BLaER1 treated with 17β-estradiol and CSF1 and Interleukin-3, amounts not matched to agents 10 nM and 100 nM (cell line): ENCODE results near the gene UPK3B.
"Not testable (repeated sequence)": the region's sequence is repeated elsewhere in the genome, so short reads cannot be mapped to it uniquely, and the experiment has no call there.

Source experiments
- H3K27ac ChIP-seq, 11 experiments: shearing (Covaris generic); formaldehyde crosslinking; 2 replicates each; pipeline ENCODE4 v1.8.1; 2022
- H3K27me3 ChIP-seq, 11 experiments: shearing (Covaris generic); formaldehyde crosslinking; 2 replicates each; pipeline ENCODE4 v1.8.1; 2022
- H3K36me3 ChIP-seq, 11 experiments: shearing (Covaris generic); formaldehyde crosslinking; 2 replicates each; pipeline ENCODE4 v1.8.1; 2022
- H3K4me1 ChIP-seq, 10 experiments: shearing (Covaris generic); formaldehyde crosslinking; 2 replicates each; pipeline ENCODE4 v1.8.1; 2022
- H3K4me2 ChIP-seq, 11 experiments: shearing (Covaris generic); formaldehyde crosslinking; 2 replicates each; pipeline ENCODE4 v1.8.1; 2022
- H3K4me3 ChIP-seq, 10 experiments: shearing (Covaris generic); formaldehyde crosslinking; 2 replicates each; pipeline ENCODE4 v1.8.1; 2022
- H3K9ac ChIP-seq, 11 experiments: shearing (Covaris generic); formaldehyde crosslinking; 2 replicates each; pipeline ENCODE4 v1.8.1; 2022
- H3K9me3 ChIP-seq, 11 experiments: shearing (Covaris generic); formaldehyde crosslinking; replicated peaks in 1 of 11; 2 replicates each; pipeline ENCODE4 v1.8.1; 2022
- H4K20me1 ChIP-seq, 11 experiments: shearing (Covaris generic); formaldehyde crosslinking; 2 replicates each; pipeline ENCODE4 v1.8.1; 2022
- Cebpa-rat ChIP-seq, 11 experiments: shearing (Covaris generic); IDR thresholded peaks; 2 replicates each; pipeline ENCODE4 v1.8.1; 2022

Gene UPK3B

GRCh38 chr7:76509931-76510877, at the start of gene UPK3B:
Gene UPK3B, plus strand, starts transcription at chr7:76510552. Its CDS starts 101 bp downstream, at chr7:76510653.
- Histone ChIP-seq H3K27me3 (no peaks in the 10 kb centered on the region), H3K9ac (peak within 1 kb of the TSS in 2 of 11 experiments; percentile 7 to 11; a peak in 1 of 22 replicates), H4K20me1 (peaks cover 0 to 10% (median 0%) of the 10 kb centered on the region in 11 experiments; a peak in 1 of 22 replicates), H3K4me3 (no peak within 1 kb of the TSS), H3K9me3 (peaks cover 0 to 19% (median 0%) of the 10 kb centered on the region in 11 experiments; a peak in 6 of 22 replicates), H3K4me1 (peaks cover 18 to 37% (median 29%) of the 10 kb centered on the region in 10 experiments), H3K27ac (peak within 1 kb of the TSS in 2 of 11 experiments; percentile 9 to 14; a peak in 2 of 22 replicates), H3K36me3 (peaks cover 9 to 27% (median 24%) of the 10 kb centered on the region in 11 experiments; a peak in 21 of 22 replicates), H3K4me2 (peak within 1 kb of the TSS in 7 of 11 experiments; percentile 12 to 35 (median 28); a peak in 13 of 22 replicates)
- TF ChIP-seq Cebpa-rat (IDR thresholded peaks at IDR 0.05): no peak

- H3K4me3 ChIP-seq, H3K4me2 ChIP-seq: not testable (repeated sequence)
Observed at GRCh38 chr7:76460767-76461166, 49.6 kb upstream of the UPK3B start.

DNA sequence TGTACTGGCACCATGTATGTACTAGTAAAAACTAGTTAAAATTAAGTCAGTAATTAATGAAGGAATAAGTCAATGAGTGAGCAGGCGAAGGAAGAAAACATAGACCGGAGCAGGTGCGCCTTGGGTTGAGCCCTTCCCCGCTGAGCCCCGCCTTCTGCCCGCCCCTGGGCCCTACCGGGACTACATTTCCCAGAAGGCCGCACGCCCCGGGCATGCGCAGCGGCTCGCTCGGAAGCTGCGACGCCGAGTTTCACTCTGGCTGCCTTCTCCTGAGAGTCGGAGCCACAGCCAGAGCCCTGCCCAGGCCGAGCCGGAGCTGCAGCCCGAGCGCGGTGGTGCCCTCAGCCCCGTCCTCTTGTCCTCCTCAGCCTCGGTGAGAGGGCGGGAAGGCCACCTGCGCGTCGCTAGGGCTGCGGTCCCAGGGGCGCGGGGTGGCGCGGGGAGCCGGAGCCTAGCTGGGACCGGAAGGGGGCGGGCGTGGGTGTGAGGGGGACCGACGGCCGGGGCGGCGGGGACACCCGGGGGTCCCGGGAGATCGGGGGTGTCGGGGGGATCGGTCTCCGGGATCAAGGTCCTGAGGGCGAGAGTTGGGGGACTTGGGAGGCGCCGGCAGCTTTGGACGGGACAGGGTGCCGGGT, 48.8 kb upstream of the UPK3B start, which contains the start of gene DTX2:
DTX2 (plus strand) TSS at position 246 of the 638 bp plus-strand sequence. CDS start 18,801 bp downstream, outside the sequence.
- not testable (repeated sequence) for H3K27me3 ChIP-seq, H3K36me3 ChIP-seq, H3K9me3 ChIP-seq, H3K4me2 ChIP-seq
- Histone ChIP-seq H3K27ac (peak within 1 kb of the TSS in 6 of 11 experiments; percentile 44 to 57 (median 54); a peak in 6 of 22 replicates), H3K4me1 (peaks cover 2 to 15% (median 3%) of the 10 kb centered on the region in 10 experiments; a peak in 14 of 20 replicates), H3K4me3 (peak within 1 kb of the TSS; percentile 42 to 69 (median 58)), H4K20me1 (peaks cover 0 to 16% (median 2%) of the 10 kb centered on the region in 11 experiments; a peak in 16 of 22 replicates), H3K9ac (peak within 1 kb of the TSS; percentile 54 to 75 (median 69); a peak in 18 of 22 replicates)

More at GRCh38 chr7:76460767-76461166, 49.6 kb upstream of the UPK3B start:
- H4K20me1 ChIP-seq: peaks cover 0 to 12% (median 0%) of the 10 kb centered on the region in 11 experiments; a peak in 4 of 22 replicates
- not testable (repeated sequence) for H3K27ac ChIP-seq, H3K9me3 ChIP-seq, H3K27me3 ChIP-seq, H3K9ac ChIP-seq, H3K36me3 ChIP-seq
- H3K4me1 ChIP-seq: peaks cover 0 to 12% (median 0%) of the 10 kb centered on the region in 10 experiments; a peak in 4 of 20 replicates

DNA sequence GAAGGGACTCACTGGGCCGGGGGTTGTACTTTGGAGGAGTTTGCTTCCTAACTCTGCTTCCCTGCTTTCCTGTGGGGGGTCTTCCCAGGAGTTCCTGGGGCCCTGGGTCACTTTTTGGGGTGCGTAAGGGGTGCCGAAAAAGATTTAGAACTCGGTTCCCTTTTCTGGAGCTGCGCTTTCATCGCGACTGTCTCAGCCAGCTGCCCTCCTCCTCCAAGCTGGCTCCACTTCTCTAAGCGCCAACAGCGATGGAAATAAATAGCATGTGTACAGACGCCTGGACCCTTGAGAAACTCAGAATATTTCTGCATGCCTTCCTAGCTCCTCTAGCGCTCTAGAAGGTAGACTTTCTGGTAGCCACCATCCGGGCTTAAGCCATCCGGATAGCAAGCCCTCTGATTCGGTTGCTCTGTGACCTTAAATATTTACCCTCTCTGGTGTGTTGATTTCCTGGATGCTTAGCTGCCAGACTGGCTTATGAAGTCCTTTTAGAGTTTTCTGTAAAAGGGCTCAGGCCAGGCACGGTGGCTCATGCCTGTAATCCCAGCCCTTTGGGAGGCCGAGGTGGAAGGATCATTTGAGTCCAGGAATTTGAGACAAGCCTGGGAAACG, 48.0 kb upstream of the UPK3B start:
- not testable (repeated sequence) for H3K27ac ChIP-seq, H3K27me3 ChIP-seq, H3K9me3 ChIP-seq, H3K4me3 ChIP-seq, H3K4me2 ChIP-seq, H3K9ac ChIP-seq, H3K36me3 ChIP-seq
- Histone ChIP-seq H3K4me1 (peaks cover 5 to 19% (median 6%) of the 10 kb centered on the region in 10 experiments; a peak in 14 of 20 replicates), H4K20me1 (peaks cover 0 to 20% (median 5%) of the 10 kb centered on the region in 11 experiments; a peak in 16 of 22 replicates)

GRCh38 chr7:76464959-76465358, 45.4 kb upstream of the UPK3B start:
- not testable (repeated sequence) for H3K4me3 ChIP-seq, H3K27me3 ChIP-seq, H3K9me3 ChIP-seq, H3K27ac ChIP-seq, H3K9ac ChIP-seq, H3K36me3 ChIP-seq
- H3K4me2 ChIP-seq: peak overlapping the region in 1 of 11 experiments; percentile 64; a peak in 1 of 22 replicates
- peaks cover 5 to 19% (median 6%) of the 10 kb centered on the region in 10 experiments; a peak in 14 of 20 replicates for H3K4me1 ChIP-seq
- H4K20me1 ChIP-seq: peaks cover 0 to 29% (median 9%) of the 10 kb centered on the region in 11 experiments; a peak in 16 of 22 replicates

DNA sequence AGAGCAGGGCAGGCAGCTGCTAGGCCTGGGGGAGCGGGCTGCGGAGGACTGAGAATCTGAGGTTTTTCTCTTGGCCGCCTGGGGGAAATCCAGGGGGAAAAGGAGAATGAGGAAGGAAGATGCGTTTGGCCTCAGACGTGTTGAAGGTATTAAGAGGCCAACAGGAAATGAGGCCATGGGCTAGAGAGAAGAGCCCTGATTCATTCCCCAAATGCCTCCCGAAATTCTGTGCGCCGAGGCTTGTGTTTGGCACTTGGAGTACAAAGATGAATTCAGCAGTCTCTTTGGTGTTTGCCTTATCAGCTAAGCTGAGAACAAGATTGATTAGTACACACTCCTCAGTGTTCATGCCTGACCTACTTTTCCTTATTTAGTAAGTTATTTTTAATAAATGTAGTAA, 44.4 kb upstream of the UPK3B start:
- not testable (repeated sequence) for H3K9me3 ChIP-seq, H3K4me3 ChIP-seq, H3K9ac ChIP-seq, H3K27me3 ChIP-seq, H3K4me2 ChIP-seq, H3K27ac ChIP-seq, H3K36me3 ChIP-seq
- Histone ChIP-seq H4K20me1 (peaks cover 0 to 29% (median 9%) of the 10 kb centered on the region in 11 experiments; a peak in 16 of 22 replicates), H3K4me1 (peaks cover 5 to 19% (median 6%) of the 10 kb centered on the region in 10 experiments; a peak in 14 of 20 replicates)

- H4K20me1 ChIP-seq: peaks cover 0 to 29% (median 9%) of the 10 kb centered on the region in 11 experiments; a peak in 16 of 22 replicates
- not testable (repeated sequence) for H3K27ac ChIP-seq, H3K4me3 ChIP-seq, H3K9me3 ChIP-seq, H3K4me2 ChIP-seq, H3K9ac ChIP-seq, H3K27me3 ChIP-seq, H3K36me3 ChIP-seq
- H3K4me1 ChIP-seq: peaks cover 5 to 32% (median 6%) of the 10 kb centered on the region in 10 experiments; a peak in 14 of 20 replicates
Observed at GRCh38 chr7:76467743-76468404, 42.5 kb upstream of the UPK3B start.

GRCh38 chr7:76471556-76472221, 38.7 kb upstream of the UPK3B start:
- peak overlapping the region in 2 of 11 experiments; percentile 19 to 57; a peak in 3 of 22 replicates for H3K4me2 ChIP-seq
- not testable (repeated sequence) for H3K9ac ChIP-seq, H3K9me3 ChIP-seq, H3K27me3 ChIP-seq, H3K4me3 ChIP-seq, H3K27ac ChIP-seq
- H3K4me1 ChIP-seq: peaks cover under 1 to 16% (median 2%) of the 10 kb centered on the region in 10 experiments; a peak in 13 of 20 replicates
- peaks cover 0 to 19% (median 6%) of the 10 kb centered on the region in 11 experiments; a peak in 16 of 22 replicates for H4K20me1 ChIP-seq
- H3K36me3 ChIP-seq: peaks cover 0 to 17% (median 3%) of the 10 kb centered on the region in 11 experiments; a peak in 10 of 22 replicates

DNA sequence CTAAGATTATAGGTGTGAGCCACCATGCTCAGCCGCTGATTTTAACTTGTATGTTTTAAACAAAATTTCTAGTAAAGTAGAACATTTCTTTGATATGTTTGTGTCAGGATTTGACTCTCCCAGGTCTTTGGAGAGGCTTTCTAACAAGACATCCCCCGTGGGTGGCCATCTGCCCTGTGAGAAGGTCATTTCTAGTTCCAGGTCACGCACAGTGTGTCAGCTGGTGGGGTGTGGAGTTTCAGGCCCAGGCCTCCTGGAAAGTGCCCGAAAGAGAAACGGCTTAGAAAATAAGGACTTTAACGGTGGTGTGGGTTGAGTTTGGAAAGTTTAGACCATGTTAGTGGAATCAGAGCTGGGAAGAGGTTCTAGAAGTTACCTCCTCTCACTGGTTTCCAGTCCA, 37.3 kb upstream of the UPK3B start:
- H3K9ac ChIP-seq, H3K27ac ChIP-seq, H3K27me3 ChIP-seq, H3K4me3 ChIP-seq, H3K9me3 ChIP-seq, H3K4me2 ChIP-seq: not testable (repeated sequence)
- H3K4me1 ChIP-seq: peaks cover 0 to 13% (median 0%) of the 10 kb centered on the region in 10 experiments; a peak in 3 of 20 replicates
- H4K20me1 ChIP-seq: peaks cover 0 to 12% (median 0%) of the 10 kb centered on the region in 11 experiments; a peak in 4 of 22 replicates
- H3K36me3 ChIP-seq: peaks cover 0 to 12% (median 0%) of the 10 kb centered on the region in 11 experiments; a peak in 3 of 22 replicates

- not testable (repeated sequence) for H3K9ac ChIP-seq, H3K27ac ChIP-seq
Observed at GRCh38 chr7:76476280-76476679, 34.1 kb upstream of the UPK3B start.

More at GRCh38 chr7:76476280-76476679, 34.1 kb upstream of the UPK3B start:
- not testable (repeated sequence) for H3K4me2 ChIP-seq, H3K4me3 ChIP-seq, H3K27me3 ChIP-seq, H3K9me3 ChIP-seq
- Histone ChIP-seq H4K20me1 (peaks cover 0 to 33% (median 0%) of the 10 kb centered on the region in 11 experiments; a peak in 5 of 22 replicates), H3K36me3 (peaks cover 0 to 25% (median 0%) of the 10 kb centered on the region in 11 experiments; a peak in 4 of 22 replicates), H3K4me1 (peaks cover 0 to 11% (median 5%) of the 10 kb centered on the region in 10 experiments; a peak in 9 of 20 replicates)
